Stimulated activated CD4-positive, alpha-beta T cell treated with anti-CD3 and anti-CD28 coated beads, TNF-alpha, amount 100 ng/mL, for 4 hours (primary cell): ENCODE results near the gene RPRD1A.
"Not testable (repeated sequence)": the region's sequence is repeated elsewhere in the genome, so short reads cannot be mapped to it uniquely, and the experiment has no call there.

Source experiments
- DNase-seq, 3 experiments: peaks; one replicate each; pipeline ENCODE4 v3.0.0-alpha.2; 2020; ENCODE audit warnings: low read depth in 3 of 3

The RPRD1A gene

DNA sequence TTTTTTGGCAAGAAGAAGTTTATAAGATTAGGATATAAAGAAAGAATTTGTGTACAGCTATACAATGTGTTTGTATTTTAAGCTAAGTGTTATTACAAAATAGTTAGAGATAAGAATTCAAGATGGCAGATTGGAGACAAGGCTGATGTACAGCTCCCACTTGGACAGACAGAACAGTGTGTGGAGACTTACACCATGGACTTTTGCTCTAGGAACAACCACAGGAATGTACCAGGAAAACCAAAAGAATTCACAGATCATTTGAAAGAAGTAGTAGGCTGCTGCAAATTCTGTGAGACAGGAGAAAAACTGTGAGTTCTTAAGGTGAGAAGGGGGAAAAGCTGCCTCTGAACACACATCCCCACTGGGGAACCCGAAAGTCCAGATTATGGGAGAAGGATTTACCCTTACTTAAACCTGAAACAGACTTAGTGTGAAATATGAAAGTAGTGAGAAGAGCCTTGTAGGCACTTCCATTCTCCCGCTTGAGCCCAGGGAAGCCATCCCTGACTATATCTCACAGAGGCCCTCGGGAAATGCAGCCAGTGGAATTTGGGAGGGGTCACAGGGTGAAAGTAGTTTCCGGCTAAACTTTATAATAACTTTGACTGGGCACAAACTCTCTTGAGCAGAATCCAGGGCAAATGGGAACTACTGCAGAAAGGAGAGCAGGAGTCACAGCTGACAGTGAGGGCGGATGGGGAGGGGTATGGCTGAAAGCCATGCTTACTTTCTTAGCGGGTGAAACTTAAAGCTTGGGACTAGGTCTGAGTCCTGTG lies 11.6 kb upstream of the RPRD1A start:
- no peak for DNase-seq

DNA sequence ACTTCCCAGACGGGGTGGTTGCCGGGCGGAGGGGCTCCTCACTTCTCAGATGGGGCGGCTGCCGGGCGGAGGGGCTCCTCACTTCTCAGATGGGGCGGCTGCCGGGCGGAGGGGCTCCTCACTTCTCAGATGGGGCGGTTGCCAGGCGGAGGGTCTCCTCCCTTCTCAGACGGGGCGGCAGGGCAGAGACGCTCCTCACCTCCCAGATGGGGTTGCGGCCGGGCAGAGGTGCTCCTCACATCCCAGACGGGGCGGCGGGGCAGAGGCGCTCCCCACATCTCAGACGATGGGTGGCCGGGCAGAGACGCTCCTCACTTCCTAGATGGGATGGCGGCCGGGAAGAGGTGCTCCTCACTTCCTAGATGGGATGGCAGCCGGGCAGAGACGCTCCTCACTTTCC lies 10.4 kb upstream of the RPRD1A start:
- DNase-seq: not testable (repeated sequence)

DNA sequence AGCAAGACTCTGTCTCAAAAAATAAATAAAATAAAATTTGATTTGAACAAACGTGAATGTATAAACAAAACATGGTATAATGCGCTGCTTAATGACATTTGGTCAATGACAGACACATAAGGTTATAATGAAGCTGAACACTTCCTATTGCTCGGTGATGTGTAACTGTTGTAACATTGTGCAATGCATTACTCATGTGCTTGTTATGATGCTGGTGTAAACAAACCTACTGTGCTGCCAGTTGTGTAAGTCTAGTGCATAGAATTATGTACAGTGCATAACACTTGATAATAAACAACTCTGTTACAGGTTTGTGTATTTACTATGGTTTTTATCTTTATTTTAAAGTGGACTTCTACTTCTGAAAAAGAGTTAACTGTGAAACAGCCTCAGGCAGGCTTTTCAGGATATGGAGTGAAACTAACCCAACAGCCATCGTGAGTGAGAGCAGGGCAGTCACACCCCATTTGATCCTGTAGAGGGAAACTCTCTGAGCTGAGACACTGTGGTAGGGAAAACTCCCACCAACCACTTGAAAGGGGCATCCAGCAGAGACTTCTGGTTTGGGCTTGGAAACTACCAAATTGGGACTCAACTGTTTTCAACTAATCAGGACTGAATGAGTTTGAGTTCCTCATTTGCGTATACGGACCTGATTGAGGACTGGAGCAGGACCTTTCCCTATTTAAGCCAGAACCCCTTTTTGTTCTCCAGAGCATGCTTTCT lies 8.7 kb upstream of the RPRD1A start:
- no peak for DNase-seq

DNA sequence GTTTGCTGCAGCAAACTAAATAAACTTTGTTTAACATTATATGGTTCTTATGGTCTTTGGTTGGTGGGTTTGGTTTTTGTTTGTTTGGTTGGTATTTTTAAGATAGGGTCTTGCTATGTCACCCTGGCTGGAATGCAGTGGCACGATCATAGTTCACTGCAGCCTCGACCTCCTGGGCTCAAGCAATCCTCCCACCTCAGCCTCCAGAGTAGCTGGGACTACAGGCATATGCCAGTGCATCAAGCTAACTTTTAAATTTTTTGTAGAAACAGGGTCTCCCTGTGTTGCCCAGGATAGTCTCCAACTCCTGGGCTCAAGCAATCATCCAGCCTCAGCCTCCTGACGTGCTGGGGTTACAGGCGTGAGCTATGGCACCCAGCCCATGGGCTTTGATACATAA lies 7.1 kb upstream of the RPRD1A start:
- no peak for DNase-seq

DNA sequence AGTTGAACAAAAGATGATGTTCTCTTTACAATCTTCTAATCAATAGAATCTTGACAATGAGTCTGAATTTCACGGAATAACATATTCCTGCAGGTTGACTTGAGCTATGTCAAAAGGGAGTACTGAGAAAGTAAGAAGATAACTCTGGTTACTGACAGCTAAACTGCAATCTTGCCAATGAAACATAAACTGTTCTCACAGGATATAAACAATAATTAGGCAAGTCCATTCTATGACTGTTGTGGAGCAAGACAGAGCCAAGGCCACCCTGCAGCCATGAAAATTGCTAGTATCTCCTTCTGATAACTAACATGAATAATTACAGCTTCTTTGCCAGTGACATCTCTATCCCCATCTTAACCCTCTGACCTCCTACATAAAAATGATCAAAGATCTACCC lies 6.3 kb upstream of the RPRD1A start:
- no peak for DNase-seq

DNA sequence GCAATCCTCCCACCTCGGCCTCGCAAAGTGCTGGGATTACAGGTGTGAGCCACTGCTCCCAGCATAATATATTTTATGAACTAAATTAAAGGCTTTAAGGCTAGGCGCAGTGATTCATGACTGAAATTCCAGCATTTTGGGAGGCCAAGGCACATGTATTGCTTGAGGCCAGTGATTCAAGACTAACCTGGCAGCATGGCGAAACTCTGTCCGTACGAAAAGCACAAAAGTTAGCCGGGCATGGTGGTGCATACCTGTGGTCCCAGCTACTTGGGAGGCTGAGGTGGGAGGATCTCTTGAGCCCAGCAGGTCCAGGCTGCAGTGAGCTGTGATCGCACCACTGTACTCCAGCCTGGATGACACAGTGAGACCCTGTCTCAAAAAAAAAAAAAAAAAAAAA lies 5.0 kb upstream of the RPRD1A start:
- not testable (repeated sequence) for DNase-seq

DNA sequence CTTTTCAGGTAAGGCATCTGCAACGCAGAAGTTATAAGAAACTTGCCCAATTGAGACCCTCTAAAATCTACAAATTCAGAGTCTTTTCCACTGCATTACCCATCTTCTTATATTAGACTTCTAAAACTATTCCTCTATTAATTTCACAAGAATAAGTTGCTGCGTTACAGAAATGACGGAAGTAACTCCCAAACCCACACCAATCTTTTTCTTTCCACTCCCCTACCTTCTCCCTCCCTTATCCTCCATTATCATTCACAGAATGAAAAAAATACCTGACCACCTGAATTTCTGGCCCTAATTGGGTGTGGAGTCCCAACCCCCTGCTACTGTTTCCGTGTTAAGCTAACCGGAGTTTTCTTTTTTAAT lies 689 bp downstream of the RPRD1A start:
- DNase-seq: no peak

DNA sequence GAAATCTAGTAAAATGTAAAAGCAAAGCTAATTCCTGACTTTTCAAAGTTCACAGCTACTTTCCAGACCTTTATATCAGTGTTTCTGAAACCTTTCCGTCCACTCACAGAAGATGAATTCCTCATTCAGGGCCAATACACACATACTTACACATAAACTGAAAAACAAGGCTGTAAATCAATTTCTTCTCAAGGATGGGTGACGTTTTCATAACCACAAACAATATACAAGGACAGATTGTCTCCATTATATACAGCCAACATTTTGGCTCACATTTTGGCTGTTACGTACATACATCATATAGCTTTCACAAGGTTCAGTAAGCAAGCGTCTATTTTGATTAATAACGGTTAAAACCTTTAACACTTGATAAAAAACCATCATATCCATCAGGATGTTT lies 1.4 kb downstream of the RPRD1A start:
- no peak for DNase-seq

DNA sequence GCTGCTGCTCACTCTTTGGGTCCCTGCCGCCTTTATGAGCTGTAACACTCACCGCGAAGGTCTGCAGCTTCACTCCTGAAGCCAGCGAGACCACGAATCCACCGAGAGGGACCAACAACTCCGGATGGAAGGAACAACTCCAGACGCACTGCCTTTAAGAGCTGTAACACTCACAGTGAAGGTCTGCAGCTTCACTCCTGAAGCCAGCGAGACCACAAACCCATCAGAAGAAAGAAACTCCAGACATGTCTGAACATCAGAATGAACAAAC lies 2.6 kb downstream of the RPRD1A start:
- not testable (repeated sequence) for DNase-seq

DNA sequence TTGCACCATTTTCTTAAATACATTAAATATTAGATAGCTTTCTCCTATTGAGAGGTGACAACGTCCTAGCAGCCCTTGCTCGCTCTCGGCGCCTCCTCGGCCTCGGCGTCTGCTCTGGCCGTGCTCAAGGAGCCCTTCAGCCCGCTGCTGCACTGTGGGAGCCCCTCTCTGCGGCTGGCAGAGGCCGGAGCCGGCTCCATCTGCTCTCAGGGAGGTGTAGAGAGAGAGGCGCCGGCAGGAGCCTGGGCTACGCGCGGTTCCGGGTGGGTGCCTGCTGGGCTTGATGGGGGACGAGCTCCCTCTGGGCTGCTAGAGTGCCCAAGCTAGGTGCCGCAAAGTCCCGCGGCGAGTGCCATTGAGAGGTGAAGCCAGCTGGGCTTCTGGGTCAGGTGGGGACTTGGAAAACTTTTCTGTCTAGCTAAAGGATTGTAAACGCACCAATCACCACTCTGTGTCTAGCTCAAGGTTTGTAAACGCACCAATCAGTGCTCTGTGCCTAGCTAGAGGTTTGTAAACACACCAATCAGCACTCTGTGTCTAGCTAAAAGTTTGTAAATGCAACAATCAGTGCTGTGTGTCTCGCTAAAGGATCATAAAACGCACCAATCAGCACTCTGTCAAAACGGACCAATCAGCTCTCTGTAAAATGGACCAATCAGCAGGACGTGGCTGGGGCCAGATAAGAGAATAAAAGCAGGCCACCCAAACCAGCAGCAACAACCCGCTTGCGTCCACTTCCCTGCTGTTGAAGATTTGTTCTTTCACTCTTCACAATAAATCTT lies 3.1 kb downstream of the RPRD1A start:
- no peak for DNase-seq

DNA sequence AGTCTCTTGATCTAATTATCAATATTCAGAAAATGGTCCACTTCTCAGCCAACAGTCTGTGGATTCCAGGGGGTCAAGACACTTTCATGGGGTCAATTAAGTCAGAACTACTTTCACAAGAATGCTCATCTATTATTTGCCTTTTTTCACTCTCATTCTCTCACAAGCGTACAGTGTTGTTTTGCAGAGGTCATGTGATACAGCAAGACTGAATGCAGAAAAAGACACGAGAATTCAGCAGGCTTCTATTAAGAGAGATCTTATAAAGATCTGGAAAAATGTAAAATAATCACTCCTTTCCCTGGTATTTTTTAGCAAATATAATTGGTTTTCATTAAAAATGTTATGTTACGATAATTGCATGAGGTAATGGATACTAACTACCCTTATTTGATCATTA lies 8.7 kb downstream of the RPRD1A start:
- DNase-seq: no peak

DNA sequence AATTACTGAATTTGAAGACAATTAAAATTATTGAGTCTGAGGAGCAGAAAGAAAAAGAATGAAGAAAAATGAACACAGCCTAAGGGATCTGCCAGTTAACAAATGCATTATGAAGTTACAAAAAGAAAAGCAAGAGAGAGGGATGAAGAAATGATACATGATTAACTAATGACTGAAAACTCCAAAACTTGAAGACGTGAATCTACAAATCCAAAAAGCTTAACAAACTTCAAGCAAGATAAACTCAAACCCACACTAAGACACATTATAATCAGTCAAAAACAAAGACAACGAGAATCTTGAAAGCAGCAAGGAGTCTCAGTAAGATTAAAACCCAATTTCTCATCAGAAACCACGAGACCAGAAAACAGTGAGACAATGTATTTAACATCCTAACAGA lies 15.6 kb downstream of the RPRD1A start:
- no peak for DNase-seq

DNA sequence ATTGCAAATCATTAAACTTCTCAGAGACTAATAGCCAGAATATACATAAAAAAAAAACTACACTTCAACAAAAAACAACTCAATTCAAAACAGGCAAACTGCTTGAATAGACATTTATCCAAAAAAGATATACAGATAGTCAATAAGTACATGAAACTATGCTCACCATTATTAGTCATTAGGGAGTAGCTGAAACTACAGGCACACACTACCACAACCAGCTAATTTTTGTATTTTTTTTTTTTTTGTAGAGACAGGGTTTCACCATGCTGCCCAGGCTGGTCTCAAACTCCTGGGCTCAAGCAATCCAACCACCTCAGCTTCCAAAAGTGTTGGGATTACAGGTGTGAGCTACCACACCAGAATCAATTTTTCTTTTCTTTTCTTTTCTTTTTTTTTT lies 16.9 kb downstream of the RPRD1A start:
- DNase-seq: no peak

DNA sequence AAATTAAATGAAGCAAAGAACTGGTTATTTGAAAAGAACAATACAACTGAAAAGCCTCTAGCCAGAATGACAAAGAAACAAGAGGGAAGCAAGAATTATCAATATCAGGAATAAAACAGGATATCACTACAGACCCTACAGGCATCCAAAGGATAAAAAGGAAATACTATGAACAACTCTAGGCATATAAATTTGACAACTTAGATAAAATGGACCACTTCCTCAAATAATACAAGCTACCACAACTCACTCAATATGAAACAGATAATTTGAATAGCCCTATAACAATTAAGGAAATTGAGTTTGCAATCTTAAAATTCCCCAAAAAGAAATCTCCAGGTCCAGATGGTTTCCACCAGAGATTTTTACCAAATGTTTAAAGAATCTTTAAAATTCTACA lies 19.8 kb downstream of the RPRD1A start:
- DNase-seq: no peak

DNA sequence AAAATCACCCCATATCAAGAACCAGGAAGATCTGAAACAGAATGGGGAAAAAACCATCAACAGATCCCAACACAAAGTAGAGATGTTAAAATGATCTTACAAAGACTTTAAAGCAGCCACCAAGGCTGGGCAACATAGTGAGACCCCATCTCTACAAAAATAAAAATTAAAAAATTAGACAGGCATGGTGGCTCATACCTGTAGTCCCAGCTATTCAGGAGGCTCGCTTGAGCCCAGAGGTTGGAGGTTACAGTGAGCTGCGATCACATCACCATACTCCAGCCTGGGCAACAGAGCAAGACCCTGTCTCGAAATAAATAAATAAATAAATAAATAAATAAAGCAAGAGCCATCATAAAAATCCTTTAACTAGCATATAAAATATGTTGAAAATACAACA lies 20.5 kb downstream of the RPRD1A start:
- no peak for DNase-seq

DNA sequence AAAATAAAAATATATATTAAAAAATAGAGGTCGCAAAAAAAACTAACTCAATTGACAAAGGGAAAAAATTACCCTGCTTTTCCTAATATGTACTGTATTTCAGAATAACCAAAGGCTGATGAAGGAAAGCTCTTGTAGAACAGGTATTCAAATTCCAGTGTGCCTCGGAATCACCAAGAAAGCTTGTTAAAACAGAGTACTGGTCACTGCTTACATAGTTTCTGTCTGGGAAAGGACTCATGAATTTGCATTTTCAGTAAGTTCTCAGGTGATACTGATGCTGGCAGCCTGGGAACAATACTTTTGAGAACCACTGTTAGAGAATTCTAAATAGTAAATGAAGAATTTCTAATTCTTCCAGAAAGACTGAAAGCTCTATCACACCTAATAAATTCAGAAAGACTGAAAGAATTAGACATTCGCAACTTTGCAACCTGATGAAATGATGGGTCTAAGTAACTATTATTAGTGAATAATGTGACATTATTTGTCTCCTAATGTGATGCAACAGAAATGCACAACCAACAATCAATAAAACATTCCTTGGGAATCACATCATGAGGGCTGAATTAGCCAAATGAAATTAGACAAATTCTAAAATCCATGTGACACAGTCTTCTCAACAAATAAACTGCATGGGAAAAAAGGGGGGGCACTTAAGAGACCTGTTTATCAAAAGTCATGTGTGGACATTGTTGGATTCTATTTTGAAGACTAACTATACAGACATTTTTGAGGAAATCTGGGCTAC lies 21.9 kb downstream of the RPRD1A start:
- DNase-seq: no peak

DNA sequence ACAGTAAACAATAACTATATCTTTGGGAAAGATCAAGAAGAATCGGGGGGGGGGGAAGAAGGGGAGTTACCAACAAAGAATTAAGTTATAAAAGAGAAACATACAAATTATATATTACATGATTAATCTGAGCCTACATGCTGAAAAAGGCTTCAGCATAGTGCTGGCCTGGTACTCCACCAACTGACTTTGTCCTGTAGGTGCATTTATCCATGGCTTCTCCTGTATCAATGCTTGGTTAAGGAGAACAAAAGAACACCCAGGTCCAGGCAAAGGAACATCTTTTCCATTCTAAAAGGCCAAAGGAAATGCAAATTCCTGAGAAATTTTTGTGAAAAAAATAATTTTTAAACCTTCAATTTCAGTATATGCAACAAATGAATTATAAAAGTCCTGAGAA lies 24.2 kb downstream of the RPRD1A start:
- no peak for DNase-seq

DNA sequence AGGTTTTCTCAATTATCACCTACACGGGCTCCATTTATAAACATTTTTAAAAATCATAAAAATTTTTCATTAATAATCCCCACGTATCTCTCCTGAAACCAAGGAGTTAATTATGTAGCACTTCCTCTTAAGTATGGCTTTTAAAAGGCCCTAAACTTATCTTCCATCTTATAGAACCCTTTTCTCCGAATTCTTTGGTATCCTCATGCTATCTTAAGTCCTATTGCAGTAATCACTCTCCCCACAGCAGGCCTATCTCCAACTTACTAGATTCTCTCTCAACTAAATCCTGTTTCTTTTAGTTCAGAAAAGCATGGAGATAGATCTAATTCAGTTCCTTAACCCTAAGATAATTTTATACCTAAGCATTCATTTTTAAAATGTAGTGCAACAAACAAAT lies 26.2 kb downstream of the RPRD1A start:
- DNase-seq: no peak

DNA sequence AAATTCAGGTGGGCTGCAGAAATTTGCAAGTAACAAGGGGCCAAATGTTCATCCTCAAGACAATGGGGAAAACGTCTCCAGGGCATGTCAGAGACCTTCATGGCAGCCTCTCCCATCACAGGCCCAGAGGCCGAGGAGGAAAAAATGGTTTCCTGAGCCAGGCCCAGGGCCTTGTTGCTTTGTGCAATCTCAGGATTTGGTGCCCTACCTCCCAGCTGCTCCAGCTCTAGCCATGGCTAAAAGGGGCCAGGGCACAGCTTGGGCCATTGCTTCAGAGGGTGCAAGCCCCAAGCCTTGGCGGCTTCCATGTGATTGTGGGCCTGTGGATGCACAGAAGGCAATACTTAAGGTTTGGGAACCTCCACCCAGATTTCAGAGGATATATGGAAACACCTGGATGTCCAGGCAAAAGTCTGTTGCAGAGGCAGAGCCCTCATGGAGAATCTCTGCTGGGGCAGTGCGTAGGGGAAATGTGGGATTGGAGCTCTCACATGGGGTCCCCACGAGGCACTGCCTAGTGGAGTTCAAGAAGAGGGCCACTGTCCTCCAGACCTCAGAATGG lies 29.2 kb downstream of the RPRD1A start:
- no peak for DNase-seq

DNA sequence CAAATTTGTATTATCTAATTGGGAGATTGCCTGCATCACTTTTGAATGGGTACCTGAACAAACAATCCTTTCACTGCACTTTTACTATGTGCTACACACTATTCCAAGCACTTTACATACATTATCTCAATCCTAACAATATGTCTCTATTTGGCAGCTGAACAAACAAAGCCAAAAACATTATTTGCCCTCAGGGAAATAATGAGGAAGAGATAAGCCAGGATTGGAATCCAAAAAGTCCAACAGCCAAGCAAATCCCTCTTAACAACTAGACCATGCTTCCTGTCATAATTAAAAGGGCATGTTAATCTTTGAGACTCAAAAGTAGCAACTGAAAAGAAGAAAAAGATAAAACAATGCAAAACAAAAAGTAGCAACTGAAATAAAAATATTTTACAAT lies 32.1 kb downstream of the RPRD1A start:
- DNase-seq: no peak

DNA sequence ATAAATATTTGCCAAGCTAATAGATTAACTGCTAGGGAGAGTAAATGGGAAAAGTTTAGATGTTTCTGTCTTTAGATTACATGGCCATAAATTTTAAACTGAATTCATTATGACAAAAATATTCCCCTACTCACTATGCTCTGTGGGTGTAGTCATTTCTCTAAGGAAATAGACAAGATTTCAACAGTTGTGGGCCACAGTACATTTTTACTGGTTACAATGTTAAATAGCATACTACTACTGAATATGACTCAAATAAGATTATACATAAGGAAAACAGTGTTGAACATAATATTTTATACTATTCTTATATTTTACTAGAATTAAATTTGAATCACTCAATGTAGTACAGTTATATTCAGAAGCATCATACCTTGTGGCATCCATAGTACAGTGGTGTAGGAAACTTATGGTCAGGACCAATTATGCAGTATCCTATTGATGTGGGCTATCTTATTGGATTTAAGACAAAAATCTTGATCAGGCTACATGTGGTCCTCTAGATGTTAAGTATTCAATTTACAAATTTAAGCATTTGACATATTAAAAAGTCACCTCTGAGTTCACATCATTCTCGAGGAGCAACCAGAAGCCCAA lies 33.0 kb downstream of the RPRD1A start:
- DNase-seq: no peak

DNA sequence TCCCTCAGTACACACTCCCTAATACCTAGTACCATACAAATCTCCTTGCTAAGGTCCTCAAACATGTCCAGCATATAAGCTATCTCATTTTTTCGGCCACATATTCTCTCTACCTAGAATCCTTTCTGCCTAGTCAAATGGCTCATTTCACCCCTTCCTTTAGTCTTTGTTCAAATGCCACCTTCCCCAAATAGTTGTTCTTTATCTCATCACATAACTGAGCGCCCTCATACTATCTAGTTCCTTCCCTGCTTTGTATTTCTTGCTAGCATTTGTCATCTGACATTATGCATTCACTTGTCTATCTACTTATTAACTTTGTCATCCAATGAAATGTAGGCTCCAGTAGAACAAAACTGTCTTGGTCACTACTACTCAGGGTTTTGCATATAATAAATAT lies 35.5 kb downstream of the RPRD1A start:
- no peak for DNase-seq
